ENCODE measurements around the gene NEURL1B.

NEURL1B gene

DNA sequence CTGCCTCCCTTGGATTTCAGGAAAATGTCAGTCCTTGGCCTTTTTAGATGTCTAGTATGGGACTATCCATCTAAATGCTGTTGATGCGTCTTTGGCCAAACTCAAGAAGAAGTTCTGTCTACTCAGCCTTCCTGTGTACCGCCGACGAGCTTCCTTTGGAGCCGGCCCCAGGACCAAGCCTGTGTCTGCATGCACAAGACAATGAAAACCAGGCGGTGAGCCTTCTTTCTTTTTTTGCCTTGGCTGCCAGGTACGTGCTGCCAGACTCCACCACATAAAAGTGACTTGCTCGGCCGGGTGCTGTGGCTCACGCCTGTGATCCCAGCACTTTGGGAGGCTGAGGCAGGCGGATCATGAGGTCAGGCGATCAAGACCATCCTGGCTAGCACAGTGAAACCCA lies 6.0 kb upstream of the NEURL1B start:
- TF ChIP-seq POLR2A (IDR thresholded peaks at IDR 0.05; ENCODE audit: low read depth, low read length) = no peak
- DNase-seq (ENCODE audit: insufficient read length, low spot score) (no peak), FAIRE-seq (no peak)

DNA sequence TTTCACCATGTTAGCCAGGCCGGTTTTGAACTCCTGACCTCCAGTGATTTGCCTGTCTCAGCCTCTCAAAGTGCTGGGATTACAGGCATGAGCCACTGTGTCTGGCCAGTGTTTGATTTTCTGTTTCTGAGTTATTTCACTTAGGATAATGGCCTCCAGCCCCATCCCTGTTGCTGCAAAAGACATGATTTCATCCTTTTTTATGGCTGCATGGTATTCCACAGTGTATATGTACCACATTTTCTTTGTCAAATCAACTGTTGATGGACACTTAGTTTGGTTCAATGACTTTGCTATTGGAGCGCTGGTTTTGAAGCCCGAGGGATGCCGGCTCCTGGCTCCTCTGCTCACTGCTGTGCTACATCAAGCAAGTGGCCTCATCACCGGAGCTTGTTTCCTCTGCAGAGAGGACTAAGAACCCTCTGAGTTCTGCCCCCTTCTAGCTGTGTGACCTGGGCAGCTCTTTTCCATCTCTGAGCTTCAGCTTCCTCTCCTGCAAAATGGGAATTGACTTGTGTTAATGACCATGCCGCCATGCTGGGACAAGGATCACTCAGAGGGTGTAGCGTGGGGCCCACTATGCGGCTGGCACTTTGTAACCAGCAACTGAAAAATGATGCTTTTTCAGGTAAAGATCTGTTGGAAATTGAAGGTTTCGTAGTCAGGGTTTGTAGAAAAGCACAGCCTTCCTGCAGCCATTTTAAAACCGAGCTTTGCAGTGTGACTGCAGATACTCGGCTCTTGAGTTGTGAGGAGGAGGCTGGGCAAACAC lies 4.6 kb upstream of the NEURL1B start:
- no peak for TF ChIP-seq POLR2A (IDR thresholded peaks at IDR 0.05; ENCODE audit: low read depth, low read length)
- no peak for DNase-seq (ENCODE audit: insufficient read length, low spot score)
- no peak for FAIRE-seq

DNA sequence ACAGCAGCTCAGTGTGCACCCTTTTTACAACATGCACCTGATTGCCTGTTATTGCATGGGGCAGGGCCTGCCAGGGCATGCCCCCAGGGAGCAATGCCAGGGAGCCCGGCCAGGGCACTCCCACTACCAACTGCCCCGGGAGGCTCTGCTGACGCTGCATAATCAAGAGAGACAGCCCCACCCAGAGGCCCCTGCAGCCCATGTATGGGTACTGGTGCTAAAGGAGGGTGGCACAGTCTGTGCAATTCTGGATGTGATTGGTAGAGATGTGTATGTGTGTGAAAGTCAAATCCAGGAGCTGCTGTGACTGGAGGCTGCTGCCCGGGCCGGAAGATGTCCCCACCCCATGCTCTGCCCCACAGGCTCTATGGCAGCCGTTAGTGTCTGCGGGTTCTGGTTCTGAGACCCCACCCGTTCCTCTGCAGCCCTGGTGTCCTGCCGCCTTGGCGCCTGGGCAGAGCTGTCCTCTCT lies 3.9 kb upstream of the NEURL1B start:
- FAIRE-seq (no peak), DNase-seq (ENCODE audit: insufficient read length, low spot score) (no peak)
- TF ChIP-seq POLR2A (IDR thresholded peaks at IDR 0.05; ENCODE audit: low read depth, low read length) = no peak

DNA sequence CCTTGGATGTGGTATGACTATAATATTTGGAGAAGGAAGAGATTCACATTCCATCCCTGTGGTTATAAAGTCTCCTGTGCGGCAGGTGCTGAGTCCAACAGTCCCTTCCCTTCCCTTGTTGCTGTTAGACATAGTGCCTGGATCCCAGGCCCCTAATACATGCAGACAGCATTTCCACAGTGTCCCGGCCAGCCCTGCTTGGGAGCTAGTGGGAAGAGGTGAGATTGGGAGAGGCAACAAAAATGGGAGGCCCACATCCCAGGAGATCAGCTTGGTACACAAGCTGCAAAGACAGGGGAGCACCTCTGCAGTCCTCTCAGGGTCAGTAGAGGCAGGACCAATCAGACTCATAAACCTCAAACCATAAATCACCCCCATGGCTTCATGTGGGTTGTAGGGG lies 3.3 kb upstream of the NEURL1B start:
- TF ChIP-seq POLR2A (IDR thresholded peaks at IDR 0.05; ENCODE audit: low read depth, low read length) = no peak
- no peak for FAIRE-seq
- no peak for DNase-seq (ENCODE audit: insufficient read length, low spot score)

DNA sequence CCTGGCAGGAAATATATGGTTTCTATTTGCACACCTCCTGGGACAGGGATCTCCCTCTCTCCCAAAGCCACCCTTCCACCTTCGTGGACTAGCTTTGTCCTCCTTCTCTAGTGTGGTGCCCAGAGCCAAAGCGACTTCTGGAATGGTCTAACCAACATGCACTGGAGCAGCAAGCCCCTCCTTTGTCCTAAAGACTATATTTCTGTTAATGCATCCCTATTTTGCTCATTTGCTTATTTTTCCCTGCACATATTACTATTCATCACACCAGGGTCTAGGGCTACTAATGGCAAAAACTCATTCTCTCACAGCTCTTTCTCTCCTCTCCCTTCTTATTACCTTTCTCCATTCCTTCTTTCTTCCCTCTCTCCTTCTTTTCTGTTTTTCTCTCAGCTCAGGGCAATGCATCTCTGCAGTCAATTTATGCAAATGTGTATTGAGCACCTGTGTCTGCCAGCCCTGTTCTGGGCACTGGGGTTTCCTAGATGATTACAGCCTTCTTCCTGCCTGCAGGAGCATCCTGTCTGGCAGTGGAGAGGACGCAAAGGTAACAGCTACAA lies 2.8 kb upstream of the NEURL1B start:
- TF ChIP-seq POLR2A (IDR thresholded peaks at IDR 0.05; ENCODE audit: low read depth, low read length) = no peak
- FAIRE-seq (no peak), DNase-seq (ENCODE audit: insufficient read length, low spot score) (no peak)

DNA sequence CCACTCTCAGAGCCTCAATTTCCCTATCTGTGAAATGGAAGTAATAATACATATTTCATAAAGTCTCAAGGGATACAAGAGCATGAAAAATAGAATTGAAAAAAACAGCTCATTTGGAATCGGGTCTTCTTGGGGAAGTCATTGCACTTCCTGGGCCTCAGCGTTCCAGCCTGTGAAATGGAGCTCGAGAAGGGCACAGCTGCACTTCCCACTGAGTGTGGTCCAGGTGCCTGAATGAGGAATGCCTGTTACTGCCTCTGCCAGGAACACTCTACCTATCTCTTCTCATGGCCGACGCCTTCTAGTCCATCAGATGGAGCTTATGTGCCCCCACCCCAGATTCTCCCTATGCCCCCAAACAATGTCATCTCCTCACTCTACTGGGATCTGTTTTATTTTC lies 924 bp upstream of the NEURL1B start:
- TF ChIP-seq POLR2A (IDR thresholded peaks at IDR 0.05; ENCODE audit: low read depth, low read length) = no peak
- DNase-seq (ENCODE audit: insufficient read length, low spot score) (no peak), FAIRE-seq (no peak)

DNA sequence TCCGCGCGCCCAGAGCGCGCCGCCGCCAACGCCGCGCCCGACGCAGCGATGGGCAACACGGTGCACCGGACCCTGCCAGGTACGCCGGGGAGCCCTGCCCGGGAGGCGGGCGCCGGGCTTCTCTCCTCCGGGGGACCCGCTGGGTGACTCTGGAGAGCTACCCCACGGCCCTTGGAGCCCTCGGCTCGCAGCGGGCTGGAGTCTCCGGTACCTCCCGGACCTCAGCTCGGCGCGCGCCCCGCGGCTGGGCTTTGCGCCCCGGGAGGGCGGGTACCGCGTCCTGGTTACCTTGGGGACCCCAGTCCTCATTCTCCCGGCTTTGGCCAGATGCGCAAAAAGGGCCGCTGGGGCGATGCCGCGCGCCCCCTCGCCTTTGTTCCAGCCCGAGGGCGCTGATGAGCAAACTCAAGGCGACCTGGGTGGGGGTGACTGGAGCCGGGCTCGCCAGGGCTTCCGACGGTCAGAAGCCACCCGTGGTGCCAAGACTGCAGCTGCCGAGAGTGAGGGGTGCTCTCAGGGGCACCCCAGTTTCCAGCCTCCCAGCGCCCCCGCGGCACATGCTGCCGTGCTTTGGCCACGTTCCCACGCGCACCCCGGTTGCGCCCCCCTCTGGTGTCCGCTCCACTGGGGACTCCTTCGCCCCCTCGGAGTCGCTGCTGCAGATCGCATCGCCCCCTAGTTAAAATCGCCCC lies 442 bp downstream of the NEURL1B start:
- TF ChIP-seq POLR2A (IDR thresholded peaks at IDR 0.05; ENCODE audit: low read depth, low read length) = no peak
- FAIRE-seq (no peak), DNase-seq (ENCODE audit: insufficient read length, low spot score) (peak; percentile 61)

DNA sequence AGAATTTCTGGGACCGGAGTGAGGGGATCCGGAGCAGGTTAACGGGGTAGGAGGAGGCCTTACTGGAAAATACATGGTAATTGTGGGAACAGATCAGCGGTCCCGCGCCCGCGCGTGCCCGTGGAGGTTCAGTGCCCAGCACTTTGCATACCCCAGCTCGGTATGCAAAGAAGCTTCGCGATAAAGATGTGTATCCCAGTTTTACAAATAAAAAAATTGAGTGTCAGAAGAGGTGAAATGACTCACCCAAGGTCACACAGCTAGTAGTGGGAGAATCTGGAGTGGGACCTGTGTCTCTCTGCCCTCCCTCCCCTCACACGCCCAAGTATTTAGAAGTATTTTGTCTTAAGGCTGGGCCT lies 967 bp downstream of the NEURL1B start:
- DNase-seq (ENCODE audit: insufficient read length, low spot score) (no peak), FAIRE-seq (no peak)
- no peak for TF ChIP-seq POLR2A (IDR thresholded peaks at IDR 0.05; ENCODE audit: low read depth, low read length)

DNA sequence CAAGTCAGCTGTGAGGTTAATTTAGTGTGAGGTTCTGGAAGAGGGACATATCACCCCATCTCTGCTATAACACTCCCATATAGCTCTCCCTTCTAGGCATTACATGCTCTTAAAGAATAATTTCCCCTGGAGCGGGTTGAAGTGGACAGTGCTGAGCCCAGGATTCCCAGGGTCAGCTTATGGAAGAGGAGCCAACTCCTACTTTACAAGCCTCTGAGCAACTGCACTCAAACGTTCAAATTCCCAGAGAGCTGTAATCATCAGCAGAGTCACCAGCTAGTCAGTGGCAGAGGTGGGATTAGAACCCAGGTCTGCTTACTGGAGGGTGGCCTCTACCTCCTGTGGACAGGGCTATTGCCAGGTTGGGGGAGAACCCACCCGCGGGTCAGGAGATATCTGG lies 1.4 kb downstream of the NEURL1B start:
- TF ChIP-seq POLR2A (IDR thresholded peaks at IDR 0.05; ENCODE audit: low read depth, low read length) = no peak
- no peak for FAIRE-seq

DNA sequence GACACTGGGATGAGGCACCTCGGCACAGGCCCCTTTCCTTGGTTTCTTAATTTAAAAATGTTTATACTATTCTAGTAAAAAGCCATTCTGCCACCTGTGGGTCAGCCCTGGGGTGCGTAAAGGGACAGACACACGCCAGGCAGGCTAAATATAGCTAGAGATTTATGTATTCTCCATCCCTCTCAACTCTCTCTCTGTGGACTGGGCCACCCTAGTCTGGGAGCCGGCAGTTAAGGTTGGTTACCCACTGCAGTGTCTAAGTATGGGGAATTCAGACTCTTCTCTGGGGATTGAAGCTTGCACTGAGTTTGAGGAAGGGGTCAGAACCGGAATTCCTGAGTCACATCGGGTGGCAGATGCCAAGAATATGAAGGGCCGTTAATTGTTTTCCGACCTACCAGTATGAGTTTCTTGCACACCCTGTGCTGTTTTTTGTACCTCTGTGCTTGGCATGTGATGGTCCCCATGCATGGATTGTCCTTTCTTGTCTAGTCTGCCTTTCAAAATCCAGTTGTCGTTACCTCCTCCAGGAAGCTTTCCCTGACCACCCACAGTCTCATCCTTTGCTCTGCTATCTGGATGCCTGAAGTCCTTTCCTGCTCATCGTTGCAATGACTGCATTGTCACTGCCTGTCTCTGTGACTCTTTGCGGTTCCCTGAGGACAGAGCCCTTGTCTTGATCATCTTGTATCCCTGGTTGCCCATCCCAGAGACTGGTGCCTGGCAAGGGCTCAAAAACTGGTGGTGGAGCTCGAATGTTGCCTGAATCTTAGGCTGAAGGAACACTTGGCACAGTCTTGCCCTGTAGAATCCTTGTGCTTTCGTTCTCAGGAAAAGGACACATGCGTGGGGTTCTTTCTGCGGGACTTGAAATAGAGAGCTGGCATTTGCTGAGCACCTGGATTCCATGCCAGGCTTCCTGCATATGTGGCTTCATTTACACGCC lies 2.1 kb downstream of the NEURL1B start:
- DNase-seq (ENCODE audit: insufficient read length, low spot score) (no peak), FAIRE-seq (no peak)
- TF ChIP-seq POLR2A (IDR thresholded peaks at IDR 0.05; ENCODE audit: low read depth, low read length) = no peak

More for the DNA sequence above, 1.4 kb downstream of the NEURL1B start:
- DNase-seq (ENCODE audit: insufficient read length, low spot score) = no peak

DNA sequence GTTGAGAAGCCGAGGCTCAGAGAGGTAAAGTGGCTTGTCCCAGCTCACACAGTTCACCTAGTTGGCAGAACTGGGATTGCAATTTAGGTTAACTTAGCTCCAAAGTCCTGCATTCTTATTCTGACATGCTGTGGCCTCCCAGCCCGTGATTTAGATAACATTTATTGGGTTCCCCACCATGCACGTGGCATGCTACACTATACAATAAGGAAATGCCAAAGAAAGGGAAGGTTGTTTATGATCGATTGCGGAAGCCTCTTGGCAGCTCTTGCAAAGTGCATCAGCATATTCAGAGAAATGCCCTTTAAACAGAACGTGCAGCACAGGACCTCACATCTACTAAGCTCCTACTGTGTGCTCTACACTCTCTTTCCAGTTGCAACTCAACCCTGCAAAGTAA lies 3.2 kb downstream of the NEURL1B start:
- TF ChIP-seq POLR2A (IDR thresholded peaks at IDR 0.05; ENCODE audit: low read depth, low read length) = no peak
- DNase-seq (ENCODE audit: insufficient read length, low spot score) (no peak), FAIRE-seq (no peak)

DNA sequence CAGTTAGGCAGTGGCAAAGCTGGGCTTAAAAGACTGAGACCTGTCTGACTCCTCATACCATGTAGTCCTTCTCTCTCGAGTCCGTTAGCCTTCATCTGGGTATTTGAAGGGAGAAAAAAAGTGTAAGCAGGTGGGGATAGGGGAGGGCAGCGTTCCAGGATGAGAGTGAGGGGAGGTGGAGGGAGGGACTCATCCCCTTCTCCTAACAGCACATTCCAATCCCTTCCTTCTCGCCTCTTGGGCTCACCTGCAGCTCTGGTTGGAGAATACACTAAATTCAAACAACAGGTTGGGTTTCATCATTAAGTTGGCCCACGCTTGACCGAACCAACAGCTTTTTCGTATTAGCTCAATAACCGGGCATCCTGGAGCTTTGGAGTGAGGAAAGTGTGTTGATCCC lies 3.6 kb downstream of the NEURL1B start:
- DNase-seq (ENCODE audit: insufficient read length, low spot score) (no peak), FAIRE-seq (no peak)
- no peak for TF ChIP-seq POLR2A (IDR thresholded peaks at IDR 0.05; ENCODE audit: low read depth, low read length)

DNA sequence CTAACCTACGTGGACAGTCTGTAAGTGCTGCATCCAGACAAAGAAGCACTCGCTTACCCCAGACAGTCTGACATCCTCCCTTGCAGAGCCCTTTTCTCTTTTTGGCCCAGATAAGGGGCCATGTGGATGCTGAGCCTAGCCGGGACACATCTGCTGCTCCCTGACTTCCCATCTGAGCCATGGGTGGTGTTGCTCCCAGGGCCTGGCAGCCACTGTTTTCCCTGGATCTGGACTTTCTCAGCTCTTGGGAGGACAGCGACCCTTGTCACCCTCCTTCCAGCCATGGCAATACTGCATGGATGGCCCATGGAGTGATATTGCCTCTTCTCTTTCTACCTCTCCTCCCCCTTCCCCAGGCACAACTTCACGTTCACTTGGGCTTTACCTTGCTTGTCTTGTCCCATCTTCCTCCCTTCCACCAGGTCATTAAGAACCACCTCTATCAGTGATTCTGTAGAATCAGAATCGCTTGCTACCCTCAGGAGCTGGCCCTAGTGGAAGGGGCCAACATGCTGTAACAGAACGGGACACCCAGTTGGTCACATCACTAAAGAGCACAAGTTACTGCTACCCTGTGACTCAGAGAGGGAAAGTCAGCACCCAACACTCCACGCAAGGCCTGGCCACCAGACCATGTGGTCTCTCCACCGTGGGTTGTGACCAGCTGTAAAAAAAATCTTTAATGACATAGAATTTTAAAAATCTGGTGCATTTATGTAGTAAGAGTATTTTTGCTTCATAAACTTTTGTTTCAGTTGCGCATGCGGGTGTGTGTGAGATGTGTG lies 4.4 kb downstream of the NEURL1B start:
- DNase-seq (ENCODE audit: insufficient read length, low spot score) (no peak), FAIRE-seq (no peak)
- no peak for TF ChIP-seq POLR2A (IDR thresholded peaks at IDR 0.05; ENCODE audit: low read depth, low read length)

Measured in H54 (cell line).